Measurements from ENCODE around the gene PHKB.
"Not testable (repeated sequence)": the region's sequence is repeated elsewhere in the genome, so short reads cannot be mapped to it uniquely, and the experiment has no call there.

PHKB gene

GRCh38 chr16:47631131-47631530 is 170.0 kb downstream of the PHKB start:
- no peak for DNase-seq

DNA sequence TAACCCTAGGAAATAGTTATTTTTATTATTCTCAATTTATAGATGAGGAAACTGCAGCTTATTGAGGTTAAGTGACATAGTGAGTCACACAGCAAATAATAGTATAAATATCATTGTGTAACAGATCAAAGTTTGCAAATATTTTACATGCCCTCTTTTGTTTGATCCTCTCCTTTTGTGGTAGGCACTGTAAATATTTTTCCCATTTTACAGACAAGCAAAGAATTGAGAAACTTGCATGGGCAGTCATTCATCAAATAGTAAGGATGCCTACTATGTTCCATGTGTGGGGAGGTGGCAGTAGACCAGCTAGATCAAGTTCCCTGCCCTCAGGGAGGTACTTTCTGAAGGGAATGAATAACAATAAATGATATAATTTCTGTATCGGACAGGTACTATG is 173.0 kb downstream of the PHKB start:
- no peak for DNase-seq

GRCh38 chr16:47634727-47635126 is 173.6 kb downstream of the PHKB start:
- DNase-seq: no peak

- no peak for DNase-seq
Observed at GRCh38 chr16:47636501-47637099, 175.5 kb downstream of the PHKB start.

- no peak for DNase-seq
Observed at GRCh38 chr16:47638175-47638574, 177.0 kb downstream of the PHKB start.

GRCh38 chr16:47640661-47641060 is 179.5 kb downstream of the PHKB start:
- no peak for DNase-seq

DNA sequence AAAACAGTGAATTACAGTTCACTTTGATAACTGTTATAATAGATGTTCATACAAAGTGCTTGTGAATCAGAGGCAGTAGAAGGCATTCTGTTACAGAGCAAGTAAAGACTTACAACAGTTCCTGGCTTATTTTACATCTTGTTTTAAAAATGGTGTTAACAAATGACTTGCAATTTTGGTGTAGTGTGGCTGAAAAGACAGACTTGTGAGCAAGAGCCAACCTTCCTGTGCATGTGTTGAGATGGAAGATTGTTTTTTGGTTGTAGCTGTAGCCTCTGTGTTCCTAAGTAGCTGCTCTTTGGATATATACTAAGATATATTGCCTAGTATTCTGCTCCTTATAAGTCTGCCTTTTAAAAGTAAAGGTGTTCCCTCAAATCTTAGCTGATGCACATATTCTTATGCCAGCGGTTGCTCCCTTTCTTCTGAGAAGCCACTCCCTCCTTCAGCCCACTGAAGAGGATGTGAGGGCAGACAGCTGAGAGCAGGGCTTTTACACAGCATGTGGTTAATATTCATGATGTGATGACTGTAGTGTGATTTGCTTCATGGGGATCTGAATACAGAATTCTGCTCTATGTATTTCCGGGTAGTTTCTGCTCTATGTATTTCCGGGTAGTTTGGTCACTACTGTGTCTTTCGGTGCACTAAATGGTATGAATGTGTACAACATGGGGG is 182.3 kb downstream of the PHKB start:
- no peak for DNase-seq

- no peak for DNase-seq
Observed at GRCh38 chr16:47644166-47644565, 183.0 kb downstream of the PHKB start.

DNA sequence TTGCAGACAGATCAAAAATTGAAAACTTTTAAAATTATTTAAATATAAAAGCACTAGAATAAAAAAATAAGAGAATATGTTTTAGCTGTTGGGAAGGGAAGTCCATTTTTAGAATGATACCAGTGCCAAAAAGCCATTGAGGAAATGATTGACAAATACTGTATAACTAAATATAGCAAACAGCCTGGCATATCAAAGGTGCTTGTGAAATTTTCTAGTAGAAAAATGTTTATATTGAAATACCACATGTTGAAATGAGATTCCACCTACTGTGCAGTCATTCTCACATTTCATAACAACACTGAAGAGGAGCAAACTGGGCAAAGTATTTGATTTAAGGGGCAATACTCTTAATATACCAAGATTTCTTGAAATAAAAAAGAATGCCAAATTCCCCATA is 183.5 kb downstream of the PHKB start:
- no peak for DNase-seq

DNA sequence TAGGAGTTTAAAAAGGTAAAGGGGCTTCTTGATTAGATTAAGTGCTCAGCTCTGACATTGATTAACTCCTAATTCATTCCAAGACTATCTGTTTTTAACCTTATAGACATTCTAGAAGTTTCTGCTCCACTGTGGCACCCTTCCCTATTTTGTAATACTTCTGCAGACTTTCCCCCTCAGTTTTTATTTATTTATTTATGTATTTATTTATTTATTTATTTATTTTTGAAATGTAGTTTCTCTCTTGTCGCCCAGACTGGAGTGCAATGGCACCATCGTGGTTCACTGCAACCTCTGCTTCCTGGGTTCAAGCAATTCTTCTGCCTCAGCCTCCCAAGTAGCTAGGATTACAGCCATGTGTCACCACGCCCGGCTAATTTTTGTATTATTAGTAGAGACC is 185.8 kb downstream of the PHKB start:
- no peak for DNase-seq

DNA sequence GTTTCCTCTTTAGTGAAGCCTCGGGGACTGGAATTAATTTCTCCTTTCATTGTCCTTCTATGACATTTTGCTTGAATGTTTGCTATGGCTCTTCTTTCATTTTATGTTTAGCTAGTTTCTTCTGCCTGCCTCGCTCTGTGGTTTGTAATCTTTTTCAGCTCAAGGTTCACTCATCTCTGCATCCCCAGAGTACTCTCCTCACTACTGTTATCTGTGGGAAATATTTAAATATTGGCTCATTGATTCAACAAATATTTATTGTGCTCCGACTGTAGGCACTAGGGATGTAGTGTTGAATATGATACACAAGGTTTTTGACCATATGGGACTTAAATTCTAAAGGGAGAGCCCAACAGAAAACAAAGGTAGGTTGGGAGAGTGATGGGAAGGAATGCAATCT is 195.9 kb downstream of the PHKB start:
- DNase-seq: no peak

DNA sequence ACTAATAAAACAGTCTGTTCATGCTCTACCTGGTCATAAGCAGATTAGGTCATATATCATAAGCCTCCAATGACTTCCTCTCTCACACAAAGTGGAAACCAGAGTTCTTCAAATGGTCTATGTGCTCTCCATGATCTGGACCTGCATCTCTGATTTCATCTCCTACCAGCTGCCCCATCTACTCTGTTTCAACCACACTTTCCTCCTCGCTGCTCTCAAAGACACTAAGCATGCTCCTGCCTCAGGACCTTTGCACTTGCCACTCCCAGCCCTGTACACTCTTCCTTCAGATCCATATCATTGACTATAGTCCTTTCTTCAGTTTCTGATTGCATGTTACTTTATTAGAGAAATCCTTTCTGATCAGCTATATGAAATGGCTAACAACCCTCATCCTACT is 196.8 kb downstream of the PHKB start:
- DNase-seq: no peak

DNA sequence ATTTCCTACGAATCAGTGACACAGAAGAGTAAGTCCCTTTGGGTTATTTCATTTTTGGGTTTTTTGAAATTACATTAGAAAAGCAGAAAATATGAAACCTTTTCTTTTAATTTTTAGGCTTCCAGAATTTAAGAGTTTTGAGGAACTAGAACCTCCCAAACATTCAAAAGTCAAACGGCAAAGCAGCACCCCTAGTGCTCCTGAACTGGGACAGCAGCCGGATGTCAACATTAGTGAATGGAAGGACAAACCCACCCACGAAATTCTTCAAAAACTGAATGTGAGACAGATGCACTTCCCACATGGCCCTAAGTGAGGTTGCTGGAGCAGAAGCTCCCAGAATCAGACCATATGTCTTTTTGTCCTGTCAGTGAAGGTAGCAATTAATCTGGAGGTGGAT is 199.4 kb downstream of the PHKB start:
- no peak for DNase-seq

GRCh38 chr16:47664653-47665325 is 203.7 kb downstream of the PHKB start:
- DNase-seq: no peak

DNA sequence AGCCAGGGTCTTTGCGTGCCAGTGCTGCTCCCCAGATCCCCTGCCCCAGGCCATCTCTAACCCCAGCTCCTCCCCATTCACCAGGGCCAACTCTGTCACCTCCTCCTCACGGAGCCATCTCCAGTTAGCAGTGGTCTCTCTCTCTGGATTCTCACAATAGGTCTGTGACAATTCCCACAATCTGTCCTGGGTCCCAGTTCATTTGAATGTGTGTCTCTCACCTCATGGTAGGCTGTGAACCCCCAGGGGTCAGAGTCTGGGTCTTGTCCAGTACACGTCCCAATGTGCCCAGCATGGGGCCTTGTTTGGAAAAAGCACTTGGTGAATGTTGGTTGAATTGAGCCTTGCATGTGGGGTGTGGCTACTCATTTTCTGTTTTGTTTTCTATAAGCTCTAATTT is 205.3 kb downstream of the PHKB start:
- no peak for DNase-seq

DNA sequence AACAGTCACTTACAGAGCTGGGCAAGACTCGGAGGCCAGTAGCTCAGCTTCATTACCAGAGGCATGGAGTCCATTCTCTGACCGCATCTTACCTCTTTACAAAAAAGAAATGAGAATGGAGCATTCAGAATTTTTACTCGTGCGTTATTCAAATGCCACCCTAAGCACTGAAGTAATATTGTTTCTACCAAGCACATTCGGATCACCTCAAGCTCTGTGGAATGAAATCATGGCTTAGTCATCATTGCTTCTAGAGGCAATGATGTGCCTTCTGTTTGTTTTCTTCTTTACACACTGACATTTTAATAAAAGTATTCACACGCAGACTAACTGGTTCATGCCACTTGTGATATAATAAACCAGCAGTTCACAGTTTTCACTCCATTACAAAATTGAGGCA is 206.8 kb downstream of the PHKB start:
- no peak for DNase-seq

GRCh38 chr16:47672475-47672874 is 211.3 kb downstream of the PHKB start:
- DNase-seq: no peak

- no peak for DNase-seq
Observed at GRCh38 chr16:47676635-47677177, 215.6 kb downstream of the PHKB start.

GRCh38 chr16:47681571-47681970 is 220.4 kb downstream of the PHKB start:
- DNase-seq: not testable (repeated sequence)

DNA sequence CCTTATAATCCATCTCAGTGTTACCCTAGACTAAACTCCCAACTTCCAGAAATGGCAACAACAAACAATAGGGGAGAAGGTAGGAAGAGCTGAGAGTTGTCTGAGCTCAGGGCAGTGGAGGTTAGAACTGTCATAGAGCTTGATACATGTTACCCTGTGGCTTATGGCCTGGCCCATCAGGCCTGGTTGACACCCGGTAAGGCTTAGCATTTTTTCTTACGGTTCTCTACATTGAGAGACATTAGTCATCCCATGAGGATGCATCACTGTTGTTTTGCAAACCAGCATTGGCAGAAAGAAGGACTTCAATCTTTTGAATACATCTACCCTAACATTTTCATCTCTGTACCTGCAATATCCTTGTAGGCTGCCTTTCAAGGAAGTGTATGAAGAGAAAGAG is 226.6 kb downstream of the PHKB start:
- no peak for DNase-seq

DNA sequence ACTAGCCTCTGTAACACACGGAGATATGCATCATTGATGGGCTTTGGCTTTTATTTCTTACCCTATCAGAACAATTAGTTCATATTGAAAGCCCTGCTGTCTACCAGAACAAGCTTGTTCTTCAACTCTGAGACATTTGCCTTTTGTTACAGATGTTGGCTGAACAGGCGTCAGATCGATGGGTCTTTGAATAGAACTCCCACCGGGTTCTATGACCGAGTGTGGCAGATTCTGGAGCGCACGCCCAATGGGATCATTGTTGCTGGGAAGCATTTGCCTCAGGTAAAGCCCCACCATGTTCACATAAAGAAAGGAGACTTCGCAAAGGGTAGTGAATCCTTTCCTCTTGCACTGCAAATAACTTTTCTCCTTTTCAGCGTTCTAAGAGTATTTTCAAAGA is 232.1 kb downstream of the PHKB start:
- DNase-seq: no peak

GRCh38 chr16:47694543-47694942 is 233.4 kb downstream of the PHKB start:
- DNase-seq: no peak

GRCh38 chr16:47695756-47696155 is 234.6 kb downstream of the PHKB start:
- DNase-seq: no peak

- no peak for DNase-seq
Observed at GRCh38 chr16:47697826-47698225, 236.7 kb downstream of the PHKB start.

Data from left hindlimb (tissue), 1 donor.